Upper lobe of left lung (tissue), 6 donors: ENCODE data around the gene SLC25A28. TPM values are rescaled to one million over a fixed set of nuclear protein-coding genes. Genes with fewer than 3 reads are reported as not detected.

Experiments
- ATAC-seq, 2 donors: fragments of 200-7000 bp; cut with Tn5 transposase; one replicate each; pipeline ENCODE4 v1.9.1; 2022; ENCODE audit warnings: mild to moderate bottlenecking in 2 of 2, moderate library complexity in 2 of 2; ENCODE audit not compliant: low FRiP score in 2 of 2
- DNase-seq, 2 donors: peaks; one replicate each; pipeline ENCODE4 v3.0.0-alpha.2; 2019 to 2020
- H3K27ac ChIP-seq, 4 donors: fragments of 200-600 bp; sonication (generic); one replicate each; pipeline ENCODE4 v1.5.1; 2016 to 2019
- H3K27me3 ChIP-seq, 4 donors: fragments of 200-600 bp; sonication (generic); one replicate each; pipeline ENCODE4 v1.5.1; 2017 to 2019
- H3K36me3 ChIP-seq, 4 donors: fragments of 200-600 bp; sonication (generic); one replicate each; pipeline ENCODE4 v1.5.1; 2016 to 2019
- H3K4me1 ChIP-seq, 4 donors: fragments of 200-600 bp; sonication (generic); one replicate each; pipeline ENCODE4 v1.5.1; 2018 to 2019
- H3K4me3 ChIP-seq, 4 donors: fragments of 200-600 bp; sonication (generic); one replicate each; pipeline ENCODE4 v1.5.1; 2017 to 2019; ENCODE audit warnings: mild to moderate bottlenecking in 2 of 4, moderate library complexity in 1 of 4
- H3K9me3 ChIP-seq, 4 donors: fragments of 200-600 bp; sonication (generic); one replicate each; pipeline ENCODE4 v1.5.1; 2018 to 2019
- EP300 ChIP-seq, 4 donors: sonication (generic); formaldehyde crosslinking; IDR thresholded peaks; one replicate each; pipeline ENCODE4 v1.5.1; 2017; ENCODE audit warnings: antibody characterized with exemption in 4 of 4, control low read depth in 2 of 4
- POLR2A ChIP-seq, 4 donors: fragments of 450-650 bp; IDR thresholded peaks; one replicate each; pipeline ENCODE4 v1.5.1; 2016 to 2017; ENCODE audit warnings: antibody characterized with exemption in 4 of 4, mild to moderate bottlenecking in 2 of 4
- POLR2AphosphoS5 ChIP-seq, 2 donors: sonication (generic); formaldehyde crosslinking; IDR thresholded peaks; one replicate each; pipeline ENCODE4 v1.5.1; 2017; ENCODE audit warnings: antibody characterized with exemption in 2 of 2
- WGBS, 2 donors: methylation state at CpG; one replicate each; pipeline ENCODE4 v1.1.5; 2017 to 2018; 5-methylcytosine and 5-hydroxymethylcytosine counted together
- total RNA-seq, 6 donors: library from RNA; depleted of rRNA in 4 of 6; stranded (reverse); fragments of >200 nt in 4 of 6; gene quantifications; one replicate each; pipeline versions ENCODE4 v1.1.0 to v1.2.1, GENCODE V29; 2016 to 2021
- TF ChIP-seq, protein P1 (sequence below), 6 experiments: fragments of 450-650 bp in 4 of 6; fragments of 200-600 bp in 2 of 6; sonication (generic) in 2 of 6; IDR thresholded peaks; one replicate each; pipeline ENCODE4 v1.5.1; 2016 to 2019; ENCODE audit warnings: antibody characterized with exemption in 6 of 6
- donor health status: DM: no; HTN: no; CAD: no; lungs with moderate emphysema.
- donor health status: DM: no; HTN: yes; CAD: no; lungs with severe emphysema.

Gene SLC25A28
- total RNA-seq, 6 donors from 2014 or later, result 25.7 to 53.4 (median 45.3) TPM

DNA sequence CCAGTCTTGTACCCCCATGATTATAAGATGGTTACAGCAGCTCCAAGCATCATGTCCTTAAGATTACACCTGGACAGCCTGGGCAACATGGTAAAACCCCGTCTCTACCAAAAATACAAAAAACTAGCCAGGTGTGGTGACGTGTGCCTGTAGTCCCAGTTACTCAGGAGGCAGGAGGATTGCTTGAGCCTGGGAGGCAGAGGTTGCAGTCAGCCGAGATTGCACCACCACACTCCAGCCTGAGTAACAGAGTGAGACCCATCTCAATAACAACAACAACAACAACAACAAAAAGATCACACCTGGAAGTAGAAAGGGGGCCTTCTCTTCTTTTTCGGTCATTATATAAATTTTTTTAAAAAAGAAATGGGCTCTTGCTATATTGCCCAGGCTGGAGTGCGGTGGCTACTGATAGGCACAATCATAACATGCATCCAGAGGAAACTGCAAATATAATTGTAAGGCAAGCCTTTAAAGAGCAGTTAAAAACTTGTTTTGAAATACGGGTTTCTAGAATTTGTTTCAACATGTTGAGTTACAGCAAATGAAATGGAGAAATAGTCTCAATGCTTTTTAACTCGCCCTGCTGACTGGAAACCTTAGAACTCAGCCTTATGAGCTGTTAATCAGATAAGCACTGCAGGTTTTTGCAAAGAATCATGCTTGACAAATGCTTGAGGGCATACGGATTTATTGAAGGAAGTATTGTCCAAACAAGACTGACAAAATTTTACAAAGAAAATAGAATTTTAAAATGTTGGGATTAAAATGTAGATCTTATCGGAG is 34.3 kb upstream of the SLC25A28 start:
- ATAC-seq (no peak), DNase-seq (no peak)
- Histone ChIP-seq H3K4me3 (no peak overlapping the region), H3K36me3 (no peaks in the 10 kb centered on the region), H3K27me3 (no peaks in the 10 kb centered on the region), H3K27ac (no peak overlapping the region), H3K4me1 (peaks cover 3 to 14% (median 5%) of the 10 kb centered on the region in 4 donors), H3K9me3 (no peaks in the 10 kb centered on the region)
- 72 to 81% methylated on average over 9 of the region's 9 CpGs for WGBS, 2 donors
- TF ChIP-seq POLR2A (IDR thresholded peaks at IDR 0.05) (no peak), POLR2AphosphoS5 (IDR thresholded peaks at IDR 0.05) (no peak), EP300 (IDR thresholded peaks at IDR 0.05) (no peak)
- TF ChIP-seq, protein P1, sequence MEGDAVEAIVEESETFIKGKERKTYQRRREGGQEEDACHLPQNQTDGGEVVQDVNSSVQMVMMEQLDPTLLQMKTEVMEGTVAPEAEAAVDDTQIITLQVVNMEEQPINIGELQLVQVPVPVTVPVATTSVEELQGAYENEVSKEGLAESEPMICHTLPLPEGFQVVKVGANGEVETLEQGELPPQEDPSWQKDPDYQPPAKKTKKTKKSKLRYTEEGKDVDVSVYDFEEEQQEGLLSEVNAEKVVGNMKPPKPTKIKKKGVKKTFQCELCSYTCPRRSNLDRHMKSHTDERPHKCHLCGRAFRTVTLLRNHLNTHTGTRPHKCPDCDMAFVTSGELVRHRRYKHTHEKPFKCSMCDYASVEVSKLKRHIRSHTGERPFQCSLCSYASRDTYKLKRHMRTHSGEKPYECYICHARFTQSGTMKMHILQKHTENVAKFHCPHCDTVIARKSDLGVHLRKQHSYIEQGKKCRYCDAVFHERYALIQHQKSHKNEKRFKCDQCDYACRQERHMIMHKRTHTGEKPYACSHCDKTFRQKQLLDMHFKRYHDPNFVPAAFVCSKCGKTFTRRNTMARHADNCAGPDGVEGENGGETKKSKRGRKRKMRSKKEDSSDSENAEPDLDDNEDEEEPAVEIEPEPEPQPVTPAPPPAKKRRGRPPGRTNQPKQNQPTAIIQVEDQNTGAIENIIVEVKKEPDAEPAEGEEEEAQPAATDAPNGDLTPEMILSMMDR (IDR thresholded peaks at IDR 0.05), result no peak

DNA sequence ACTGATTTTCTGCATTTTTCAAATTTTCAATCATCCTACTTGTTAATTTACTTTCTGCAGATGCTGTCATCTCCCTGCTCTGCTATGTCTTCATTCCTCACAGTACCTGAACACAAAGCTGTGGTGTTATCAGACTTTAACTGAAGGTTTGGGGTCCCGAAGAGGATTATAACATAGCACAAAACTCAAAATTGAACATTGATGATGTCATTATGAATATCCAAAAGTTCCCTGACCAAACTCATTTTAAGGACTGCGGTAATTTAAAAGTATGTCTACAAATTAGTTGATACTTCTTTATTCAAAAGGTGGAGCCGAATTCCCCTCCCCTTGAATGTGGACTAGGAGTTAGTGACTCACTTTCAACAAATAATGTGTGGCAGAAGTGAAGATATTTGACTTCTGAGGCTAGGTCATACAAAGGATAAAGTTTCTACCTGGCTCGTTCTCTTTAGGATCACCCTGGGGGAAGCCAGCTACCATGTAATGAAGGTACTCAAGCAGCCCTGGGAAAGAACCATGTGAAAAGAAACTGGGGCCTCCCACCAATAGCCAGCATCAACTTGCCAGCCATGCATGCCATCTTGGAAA is 32.7 kb upstream of the SLC25A28 start:
- 80 to 95% methylated on average over 4 of the region's 4 CpGs for WGBS, 2 donors
- H3K4me3 ChIP-seq, result no peak overlapping the region
- H3K4me1 ChIP-seq, result peaks cover 0 to 2% (median 0%) of the 10 kb centered on the region in 4 donors
- ATAC-seq (no peak), DNase-seq (no peak)
- H3K27ac ChIP-seq, result no peak overlapping the region
- no peaks in the 10 kb centered on the region for H3K36me3 ChIP-seq
- no peak for TF ChIP-seq POLR2AphosphoS5 (IDR thresholded peaks at IDR 0.05)
- TF ChIP-seq POLR2A (IDR thresholded peaks at IDR 0.05), result no peak
- TF ChIP-seq EP300 (IDR thresholded peaks at IDR 0.05), result no peak
- TF ChIP-seq, protein P1 (IDR thresholded peaks at IDR 0.05), result no peak
- no peaks in the 10 kb centered on the region for H3K27me3 ChIP-seq
- no peaks in the 10 kb centered on the region for H3K9me3 ChIP-seq

DNA sequence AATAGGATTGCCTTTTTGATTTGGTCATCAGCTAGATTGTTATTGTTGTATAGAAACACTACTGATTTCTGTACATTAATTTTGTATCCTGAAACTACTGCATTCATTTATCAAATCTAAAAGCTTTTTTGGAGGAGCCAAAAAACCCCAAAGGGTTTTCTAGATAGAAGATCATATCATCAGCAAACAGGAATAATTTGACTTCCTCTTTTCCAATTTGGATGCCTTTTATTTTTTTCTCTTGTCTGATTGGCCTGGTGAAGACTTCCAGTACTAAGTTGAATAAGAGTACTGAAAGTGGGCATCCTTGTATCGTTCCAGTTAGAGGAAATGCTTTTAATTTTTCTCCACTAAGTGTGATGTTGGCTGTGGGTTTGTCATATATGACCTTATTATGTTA is 28.5 kb upstream of the SLC25A28 start:
- no peaks in the 10 kb centered on the region for H3K4me1 ChIP-seq
- DNase-seq (no peak), ATAC-seq (no peak)
- no peak overlapping the region for H3K4me3 ChIP-seq
- no peak overlapping the region for H3K27ac ChIP-seq
- no peaks in the 10 kb centered on the region for H3K9me3 ChIP-seq
- no peaks in the 10 kb centered on the region for H3K27me3 ChIP-seq
- no peaks in the 10 kb centered on the region for H3K36me3 ChIP-seq
- 0% methylated on average over 1 of the region's 1 CpG for WGBS, 2 donors
- TF ChIP-seq POLR2A (IDR thresholded peaks at IDR 0.05), result no peak
- TF ChIP-seq, protein P1 (IDR thresholded peaks at IDR 0.05), result no peak
- no peak for TF ChIP-seq POLR2AphosphoS5 (IDR thresholded peaks at IDR 0.05)
- no peak for TF ChIP-seq EP300 (IDR thresholded peaks at IDR 0.05)

DNA sequence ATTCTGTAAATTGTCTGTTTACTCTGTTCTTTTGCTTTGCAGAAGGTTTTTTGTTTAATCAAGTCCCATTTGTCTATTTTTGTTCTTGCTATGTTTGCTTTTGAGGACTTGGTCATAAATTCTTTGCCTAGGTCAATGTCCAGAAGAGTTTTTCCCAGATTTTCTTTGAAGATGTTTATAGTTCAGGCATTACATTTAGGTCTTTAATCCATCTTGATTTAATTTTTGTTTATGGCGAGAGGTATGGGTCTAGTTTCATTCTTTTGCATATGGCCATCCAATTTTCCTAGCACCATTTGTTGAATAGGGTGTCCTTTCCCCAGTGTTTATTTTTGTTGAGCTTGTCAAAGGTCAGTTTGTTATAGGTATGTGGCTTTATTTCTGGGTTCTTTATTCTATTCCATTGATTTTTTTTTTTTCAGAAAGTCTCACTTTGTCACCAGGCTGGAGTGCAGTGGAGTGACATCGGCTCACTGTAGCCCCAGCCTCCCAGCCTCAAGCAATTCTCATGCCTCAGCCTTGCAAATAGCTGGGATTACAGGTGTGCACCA is 27.4 kb upstream of the SLC25A28 start:
- 90 to 91% methylated on average over 2 of the region's 2 CpGs for WGBS, 2 donors
- no peaks in the 10 kb centered on the region for H3K27me3 ChIP-seq
- H3K36me3 ChIP-seq, result no peaks in the 10 kb centered on the region
- H3K4me1 ChIP-seq, result no peaks in the 10 kb centered on the region
- H3K27ac ChIP-seq, result no peak overlapping the region
- no peaks in the 10 kb centered on the region for H3K9me3 ChIP-seq
- ATAC-seq (no peak), DNase-seq (no peak)
- H3K4me3 ChIP-seq, result no peak overlapping the region
- TF ChIP-seq POLR2AphosphoS5 (IDR thresholded peaks at IDR 0.05) (no peak), EP300 (IDR thresholded peaks at IDR 0.05) (no peak), POLR2A (IDR thresholded peaks at IDR 0.05) (no peak)
- TF ChIP-seq, protein P1 (IDR thresholded peaks at IDR 0.05), result no peak
